Endothelial cell of umbilical vein (primary cell): ENCODE results near the gene SETBP1. TPM values are rescaled to one million over a fixed set of nuclear protein-coding genes. Genes with fewer than 3 reads are reported as not detected.

Experiments used
- BruUV-seq: library from RNA; stranded (reverse); fragments of 400-500 nt; replicated peaks from 2 replicates; lab custom pipeline; 2021; lab: Mats Ljungman, UMichigan
- CTCF ChIA-PET: fragments of 300-600, 350-600 bp; sonication (Branson Sonifier 250); formaldehyde crosslinking; loops from one replicate; lab custom pipeline; 2021; ENCODE audit warnings: antibody characterized with exemption, inconsistent platforms; lab: Charles Lee
- POLR2A ChIA-PET: fragments of 300-600, 350-600 bp; sonication (Branson Sonifier 250); formaldehyde crosslinking; loops from one replicate; lab custom pipeline; 2021; ENCODE audit warnings: antibody characterized with exemption, inconsistent platforms; lab: Charles Lee
- DNase-seq: peaks from one replicate; pipeline ENCODE4 v3.0.0-alpha.2; 2011; ENCODE audit warnings: low read depth, low spot score
- FAIRE-seq: peaks from 2 replicates; lab custom pipeline; 2011; peaks lifted over from hg19 to GRCh38; lab: Jason Lieb, UNC
- H2AFZ ChIP-seq: 2 replicates; pipeline ENCODE4 v1.6.0; 2012; ENCODE audit warnings: low read depth, low read length, control low read depth, inconsistent platforms
- H3K27ac ChIP-seq: 2 replicates; pipeline ENCODE4 v1.5.1; 2011; ENCODE audit warnings: low read depth, mild to moderate bottlenecking, control low read depth, low read length, moderate library complexity; ENCODE audit not compliant: insufficient read depth
- H3K27me3 ChIP-seq, 2 experiments: 2 replicates each; pipeline versions ENCODE4 v1.6.0 to v1.6.1; 2011; ENCODE audit warnings: low read length in 2 of 2, mixed read lengths in 1 of 2; ENCODE audit not compliant: control insufficient read depth in 2 of 2, insufficient read depth in 2 of 2
- H3K36me3 ChIP-seq, 2 experiments: 2 replicates in 1 of 2; 3 replicates in 1 of 2; pipeline ENCODE4 v1.5.1; 2011; ENCODE audit warnings: low read length in 2 of 2, mild to moderate bottlenecking in 1 of 2, moderate library complexity in 1 of 2; ENCODE audit not compliant: control insufficient read depth in 2 of 2, insufficient read depth in 2 of 2; ENCODE audit errors: extremely low read depth in 1 of 2
- H3K4me1 ChIP-seq: 3 replicates; pipeline ENCODE4 v1.5.1; 2011; ENCODE audit warnings: mild to moderate bottlenecking, low read length; ENCODE audit not compliant: control insufficient read depth, insufficient read depth; ENCODE audit errors: extremely low read depth
- H3K4me2 ChIP-seq: 2 replicates; pipeline ENCODE4 v1.6.1; 2011; ENCODE audit warnings: low read length, control low read depth, mixed read lengths; ENCODE audit not compliant: insufficient read depth
- H3K4me3 ChIP-seq, 3 experiments: fragments of 200-600 bp in 1 of 3; sonication (generic), shearing (Covaris generic) in 1 of 3; replicated peaks in 1 of 3; 2 replicates each; pipeline ENCODE4 v1.5.1; 2011 to 2016; ENCODE audit warnings: control low read depth in 3 of 3, low read length in 3 of 3, mild to moderate bottlenecking in 2 of 3, inconsistent platforms in 1 of 3, low read depth in 1 of 3, moderate library complexity in 1 of 3; ENCODE audit not compliant: insufficient read depth in 1 of 3
- H3K79me2 ChIP-seq: 2 replicates; pipeline ENCODE4 v1.6.0; 2012; ENCODE audit warnings: low read length, inconsistent platforms; ENCODE audit not compliant: control insufficient read depth, insufficient read depth
- H3K9ac ChIP-seq: replicated peaks from 2 replicates; pipeline ENCODE3; 2011; ENCODE audit warnings: low read length, control low read depth; ENCODE audit not compliant: insufficient read depth; ENCODE audit errors: extremely low read depth
- H3K9me1 ChIP-seq: replicated peaks from 3 replicates; pipeline ENCODE4 v1.6.0; 2011; ENCODE audit warnings: mild to moderate bottlenecking, low read length; ENCODE audit not compliant: control insufficient read depth, insufficient read depth; ENCODE audit errors: extremely low read depth
- H3K9me3 ChIP-seq: replicated peaks from 2 replicates; pipeline ENCODE4 v1.5.1; 2012; ENCODE audit warnings: low read length, inconsistent platforms; ENCODE audit not compliant: control insufficient read depth, insufficient read depth
- H4K20me1 ChIP-seq: replicated peaks from 2 replicates; pipeline ENCODE3; 2011; ENCODE audit warnings: mild to moderate bottlenecking, low read length; ENCODE audit not compliant: control insufficient read depth, insufficient read depth; ENCODE audit errors: extremely low read depth
- CTCF ChIP-seq, 2 donors: IDR thresholded peaks; 1 replicate in 1 of 2; 2 replicates in 1 of 2; pipeline ENCODE4 v1.5.1; 2011; ENCODE audit warnings: low read length in 2 of 2, mild to moderate bottlenecking in 2 of 2, moderate library complexity in 2 of 2, control low read depth in 1 of 2, inconsistent platforms in 1 of 2, low read depth in 1 of 2; ENCODE audit not compliant: insufficient read depth in 1 of 2; ENCODE audit errors: extremely low read depth in 1 of 2
- EZH2 ChIP-seq: IDR thresholded peaks from 2 replicates; pipeline ENCODE4 v1.6.1; 2012; ENCODE audit warnings: borderline replicate concordance, low read depth, mild to moderate bottlenecking, moderate library complexity, low read length, inconsistent platforms; ENCODE audit not compliant: severe bottlenecking
- FOS ChIP-seq: IDR thresholded peaks from 2 replicates; pipeline ENCODE4 v1.6.1; 2011; ENCODE audit warnings: mild to moderate bottlenecking, low read length, moderate library complexity, borderline replicate concordance; ENCODE audit not compliant: insufficient read depth
- GATA2 ChIP-seq: IDR thresholded peaks from 2 replicates; pipeline ENCODE4 v1.7.0; 2011; ENCODE audit warnings: low read depth, mild to moderate bottlenecking, moderate library complexity, mixed read lengths, low read length; ENCODE audit not compliant: insufficient read length, insufficient read depth
- JUN ChIP-seq: IDR thresholded peaks from 2 replicates; pipeline ENCODE4 v1.6.1; 2011; ENCODE audit warnings: borderline replicate concordance, low read depth; ENCODE audit not compliant: insufficient read length, insufficient read depth
- MAX ChIP-seq: IDR thresholded peaks from 2 replicates; pipeline ENCODE4 v1.6.1; 2011; ENCODE audit not compliant: insufficient read depth, insufficient read length
- MYC ChIP-seq: IDR thresholded peaks from one replicate; pipeline ENCODE4 v1.6.1; 2011; ENCODE audit warnings: mild to moderate bottlenecking, low read depth, low read length
- POLR2A ChIP-seq: IDR thresholded peaks from 2 replicates; pipeline ENCODE4 v1.6.1; 2012; ENCODE audit warnings: low read depth, mild to moderate bottlenecking, control low read depth, low read length
- POLR2AphosphoS5 ChIP-seq: IDR thresholded peaks from 2 replicates; pipeline ENCODE4 v1.6.1; 2012; ENCODE audit warnings: low read depth, mild to moderate bottlenecking, control low read depth, low read length, moderate library complexity; ENCODE audit not compliant: insufficient read depth
- dilution Hi-C: fragments of 300-500 bp; cut with MboI; formaldehyde crosslinking; loops from one replicate; pipeline ENCODE4 v1.15.0; 2019; ENCODE audit warnings: low sequenced_read_pairs; ENCODE audit not compliant: extremely low pct_ligation_motif_present
- intact Hi-C: fragments of 100-400 bp; cut with micrococcal nuclease; formaldehyde crosslinking; loops from one replicate; pipeline ENCODE4 v1.10.0; 2022
- polyA plus RNA-seq, 4 experiments: library from polyadenylated mRNA; depleted of rRNA in 3 of 4; stranded (reverse) in 3 of 4; unstranded in 1 of 4; fragments of >200 nt; gene quantifications; 2 replicates each; pipeline versions ENCODE4 v1.2.1 to v1.2.3, GENCODE V29; 2011 to 2012; ENCODE audit warnings: missing spikeins in 1 of 4
- total RNA-seq: library from RNA; stranded (reverse); gene quantifications from 2 replicates; pipeline ENCODE4 v1.2.3, GENCODE V29; 2021

SETBP1 gene
- total and polyA plus RNA-seq, 2 donors (not counting 3 experiments of a cell fraction or from before 2014, with no cell fraction given), result 0.76 to 3.1 TPM

- Histone ChIP-seq H3K4me1 (no peaks in the 10 kb centered on the region), H3K27me3 (no peaks in the 10 kb centered on the region), H3K9me1 (no peaks in the 10 kb centered on the region), H4K20me1 (no peaks in the 10 kb centered on the region), H3K4me2 (no peak overlapping the region), H3K36me3 (no peaks in the 10 kb centered on the region), H3K27ac (no peak overlapping the region), H2AFZ (no peak overlapping the region), H3K79me2 (no peaks in the 10 kb centered on the region), H3K9ac (no peak overlapping the region), H3K9me3 (no peaks in the 10 kb centered on the region), H3K4me3 (no peak overlapping the region)
- TF ChIP-seq POLR2AphosphoS5 (no peak), JUN (no peak), FOS (no peak), MYC (no peak)
- DNase-seq, result no peak
- dilution Hi-C loops (no loop called here), intact Hi-C loops (no loop called here)
- POLR2A ChIA-PET, result no interaction called here
- no peak for FAIRE-seq
- CTCF ChIA-PET, result no interaction called here
- no TSS peak for BruUV-seq
Observed at GRCh38 chr18:44958040-44958439, 277.4 kb downstream of the SETBP1 start.

- Histone ChIP-seq H3K9ac (no peak overlapping the region), H3K4me2 (no peak overlapping the region), H3K36me3 (no peaks in the 10 kb centered on the region), H4K20me1 (no peaks in the 10 kb centered on the region), H3K27ac (no peak overlapping the region), H3K79me2 (no peaks in the 10 kb centered on the region), H3K9me1 (no peaks in the 10 kb centered on the region), H3K4me1 (no peaks in the 10 kb centered on the region), H3K4me3 (no peak overlapping the region), H3K27me3 (no peaks in the 10 kb centered on the region), H3K9me3 (no peaks in the 10 kb centered on the region), H2AFZ (no peak overlapping the region)
- DNase-seq (no peak), FAIRE-seq (no peak)
- POLR2A ChIA-PET, result no interaction called here
- BruUV-seq, result no TSS peak
- no peak for TF ChIP-seq FOS
- no peak for TF ChIP-seq MYC
- no peak for TF ChIP-seq GATA2
- TF ChIP-seq POLR2A, result no peak
- TF ChIP-seq POLR2AphosphoS5, result no peak
- no peak for TF ChIP-seq MAX
- TF ChIP-seq EZH2, result no peak
- no peak for TF ChIP-seq CTCF (IDR thresholded peaks at IDR 0.05; ENCODE audit: extremely low read depth in 1 of 2, insufficient read depth in 1 of 2, low read depth in 1 of 2, low read length in 2 of 2)
- intact Hi-C loops, result no loop called here
- CTCF ChIA-PET, result no interaction called here
- dilution Hi-C loops, result no loop called here
Observed at GRCh38 chr18:44958455-44958854, 277.8 kb downstream of the SETBP1 start.
